Karpas-422 (cell line): ENCODE data around the gene LRRN4CL. TPM values are rescaled to one million over a fixed set of nuclear protein-coding genes. Genes with fewer than 3 reads are reported as not detected.
A peak's percentile ranks its signal among the peaks of the same experiment; 100 is the strongest.
"Not testable (repeated sequence)": the region's sequence is repeated elsewhere in the genome, so short reads cannot be mapped to it uniquely, and the experiment has no call there.

Experiments used
- DNase-seq: peaks from one replicate; pipeline ENCODE4 v3.0.0-alpha.2; 2015
- H2AFZ ChIP-seq: fragments of 200-600 bp; sonication (generic); 2 replicates; pipeline ENCODE4 v1.6.1; 2014; ENCODE audit warnings: antibody characterized with exemption, low read length, mixed read lengths
- H3K27ac ChIP-seq: fragments of 200-600 bp; sonication (generic); 2 replicates; pipeline ENCODE4 v1.5.1; 2014; ENCODE audit warnings: mild to moderate bottlenecking, low read length, moderate library complexity
- H3K27me3 ChIP-seq: fragments of 200-600 bp; sonication (generic); 2 replicates; pipeline ENCODE4 v1.6.1; 2014; ENCODE audit warnings: low read length, mixed read lengths
- H3K36me3 ChIP-seq: fragments of 200-600 bp; sonication (generic); 2 replicates; pipeline ENCODE4 v1.6.1; 2014; ENCODE audit warnings: low read length, mixed read lengths; ENCODE audit not compliant: insufficient read depth
- H3K4me1 ChIP-seq: fragments of 200-600 bp; sonication (generic); 2 replicates; pipeline ENCODE4 v1.6.1; 2014; ENCODE audit warnings: mild to moderate bottlenecking, low read length, mixed read lengths
- H3K4me2 ChIP-seq: fragments of 200-600 bp; sonication (generic); 2 replicates; pipeline ENCODE4 v1.6.1; 2014; ENCODE audit warnings: low read length, low read depth, mild to moderate bottlenecking; ENCODE audit not compliant: poor library complexity, severe bottlenecking
- H3K4me3 ChIP-seq: fragments of 200-600 bp; sonication (generic); 2 replicates; pipeline ENCODE4 v1.5.1; 2014; ENCODE audit warnings: mild to moderate bottlenecking, antibody characterized with exemption, low read length, mixed read lengths
- H3K79me2 ChIP-seq: fragments of 200-600 bp; sonication (generic); 2 replicates; pipeline ENCODE4 v1.6.1; 2014; ENCODE audit warnings: mild to moderate bottlenecking, low read length, mixed read lengths
- H3K9ac ChIP-seq: fragments of 200-600 bp; sonication (generic); 2 replicates; pipeline ENCODE4 v1.6.0; 2014; ENCODE audit warnings: low read length
- H3K9me2 ChIP-seq: fragments of 200-600 bp; sonication (generic), shearing (Covaris generic); replicated peaks from 2 replicates; pipeline ENCODE4 v1.6.0; 2014; ENCODE audit warnings: mild to moderate bottlenecking, low read length, moderate library complexity; ENCODE audit not compliant: insufficient read depth
- H3K9me3 ChIP-seq: fragments of 300-700, 200-600 bp; sonication (generic); 2 replicates; pipeline ENCODE4 v1.6.1; 2014; ENCODE audit warnings: low read length, mixed read lengths
- H4K20me1 ChIP-seq: fragments of 200-600 bp; sonication (generic); 2 replicates; pipeline ENCODE4 v1.6.1; 2014; ENCODE audit warnings: mild to moderate bottlenecking, antibody characterized with exemption, low read length, low read depth; ENCODE audit not compliant: insufficient read depth
- total RNA-seq: library from RNA; depleted of rRNA; stranded (reverse); fragments of >200 nt; shearing (Covaris generic); gene quantifications from 2 replicates; pipeline ENCODE4 v1.2.3, GENCODE V29; 2014; ENCODE audit warnings: low replicate concordance

Gene LRRN4CL
- total RNA-seq, 1 experiment from 2014 or later = 0.45 TPM

DNA sequence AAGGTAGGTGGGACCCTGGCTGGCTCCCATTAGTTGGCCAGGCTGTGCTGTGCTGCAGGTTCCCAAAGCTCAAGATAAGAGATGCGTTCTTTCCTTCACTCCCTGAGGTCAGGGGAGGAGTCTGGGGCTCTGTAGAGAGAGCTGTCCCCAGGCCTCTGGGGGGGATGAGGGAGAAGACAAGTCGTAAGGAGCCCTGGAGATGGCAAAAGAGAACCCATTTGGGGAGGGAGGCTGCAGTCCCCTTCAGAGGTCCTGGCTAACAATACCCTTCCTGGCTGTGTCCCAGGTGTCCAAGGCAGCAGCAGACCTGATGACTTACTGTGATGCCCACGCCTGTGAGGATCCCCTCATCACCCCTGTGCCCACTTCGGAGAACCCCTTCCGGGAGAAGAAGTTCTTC lies 19.1 kb upstream of the LRRN4CL start:
- no peak overlapping the region for H2AFZ ChIP-seq
- H3K36me3 ChIP-seq = peaks cover 30% of the 10 kb centered on the region
- peak overlapping the region; percentile 72 for H3K4me3 ChIP-seq
- no peaks in the 10 kb centered on the region for H4K20me1 ChIP-seq
- H3K4me2 ChIP-seq = peak overlapping the region; percentile 86
- H3K27ac ChIP-seq = peak overlapping the region; percentile 70; the same call in 1 of the 2 replicates
- peaks cover 15% of the 10 kb centered on the region for H3K79me2 ChIP-seq
- H3K27me3 ChIP-seq = no peaks in the 10 kb centered on the region
- no peaks in the 10 kb centered on the region for H3K9me2 ChIP-seq
- H3K9me3 ChIP-seq = no peaks in the 10 kb centered on the region
- peaks cover 38% of the 10 kb centered on the region for H3K4me1 ChIP-seq
- peak; percentile 42 for DNase-seq
- peak overlapping the region; percentile 75 for H3K9ac ChIP-seq

DNA sequence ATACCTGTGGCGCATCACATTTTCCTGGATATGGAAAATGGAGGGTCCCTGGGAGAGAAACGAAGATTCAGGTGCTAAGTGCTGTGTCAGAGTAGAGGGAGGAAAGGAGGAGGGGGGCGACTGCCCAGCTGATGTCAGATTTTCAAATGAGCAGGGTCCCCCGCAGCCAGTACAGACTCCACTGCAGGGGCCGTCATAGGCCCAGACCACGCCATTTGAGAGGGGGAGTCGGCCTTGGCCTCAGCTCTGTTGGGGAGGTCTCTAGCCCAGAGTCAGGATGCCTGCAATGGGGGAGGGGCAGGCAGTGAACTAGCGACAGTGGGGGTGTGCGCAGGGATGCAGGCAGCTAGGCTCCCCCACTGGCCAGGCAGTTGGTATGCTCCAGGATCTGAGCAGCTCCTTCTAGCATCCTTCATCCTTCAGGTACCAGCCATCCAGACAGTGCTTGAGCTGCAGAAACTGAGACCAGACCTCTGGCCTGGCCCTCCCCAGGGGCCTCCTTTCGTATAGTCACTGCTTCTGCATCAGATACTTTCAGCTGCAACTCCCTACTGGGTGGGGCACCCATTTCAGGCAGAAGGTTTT lies 18.0 kb upstream of the LRRN4CL start, which contains the start of the genes BSCL2 and GNG3:
TSS of gene BSCL2 (minus strand) at position 148 of the 585 bp plus-strand sequence. CDS start 229 bp downstream, outside the sequence.
TSS of gene GNG3 (plus strand) at position 400 of the 585 bp plus-strand sequence. CDS start 620 bp downstream, outside the sequence.
- Histone ChIP-seq H4K20me1 (no peaks in the 10 kb centered on the region), H3K4me3 (peak within 1 kb of the TSS; percentile 88; the same call in 1 of the 2 replicates), H3K9ac (peak within 1 kb of the TSS; percentile 75), H3K79me2 (peaks cover 15% of the 10 kb centered on the region), H3K9me2 (no peaks in the 10 kb centered on the region), H3K27me3 (no peaks in the 10 kb centered on the region), H3K4me2 (peak within 1 kb of the TSS; percentile 94), H3K27ac (peak within 1 kb of the TSS; percentile 70; the same call in 1 of the 2 replicates), H3K36me3 (peaks cover 20% of the 10 kb centered on the region), H3K9me3 (no peaks in the 10 kb centered on the region), H2AFZ (no peak within 1 kb of the TSS), H3K4me1 (peaks cover 38% of the 10 kb centered on the region)
- peak; percentile 60 for DNase-seq

- Histone ChIP-seq H3K9ac (no peak overlapping the region), H3K79me2 (peaks cover 15% of the 10 kb centered on the region), H3K27me3 (no peaks in the 10 kb centered on the region), H3K36me3 (peaks cover 18% of the 10 kb centered on the region; the same call in 1 of the 2 replicates), H3K9me2 (no peaks in the 10 kb centered on the region), H3K27ac (no peak overlapping the region), H2AFZ (no peak overlapping the region), H3K9me3 (no peaks in the 10 kb centered on the region), H3K4me2 (peak overlapping the region; percentile 94), H4K20me1 (no peaks in the 10 kb centered on the region), H3K4me3 (peak overlapping the region; percentile 88; the same call in 1 of the 2 replicates), H3K4me1 (peaks cover 38% of the 10 kb centered on the region)
- peak; percentile 41 for DNase-seq
These were observed 17.5 kb upstream of the LRRN4CL start for GRCh38 chr11:62706850-62707247.

DNA sequence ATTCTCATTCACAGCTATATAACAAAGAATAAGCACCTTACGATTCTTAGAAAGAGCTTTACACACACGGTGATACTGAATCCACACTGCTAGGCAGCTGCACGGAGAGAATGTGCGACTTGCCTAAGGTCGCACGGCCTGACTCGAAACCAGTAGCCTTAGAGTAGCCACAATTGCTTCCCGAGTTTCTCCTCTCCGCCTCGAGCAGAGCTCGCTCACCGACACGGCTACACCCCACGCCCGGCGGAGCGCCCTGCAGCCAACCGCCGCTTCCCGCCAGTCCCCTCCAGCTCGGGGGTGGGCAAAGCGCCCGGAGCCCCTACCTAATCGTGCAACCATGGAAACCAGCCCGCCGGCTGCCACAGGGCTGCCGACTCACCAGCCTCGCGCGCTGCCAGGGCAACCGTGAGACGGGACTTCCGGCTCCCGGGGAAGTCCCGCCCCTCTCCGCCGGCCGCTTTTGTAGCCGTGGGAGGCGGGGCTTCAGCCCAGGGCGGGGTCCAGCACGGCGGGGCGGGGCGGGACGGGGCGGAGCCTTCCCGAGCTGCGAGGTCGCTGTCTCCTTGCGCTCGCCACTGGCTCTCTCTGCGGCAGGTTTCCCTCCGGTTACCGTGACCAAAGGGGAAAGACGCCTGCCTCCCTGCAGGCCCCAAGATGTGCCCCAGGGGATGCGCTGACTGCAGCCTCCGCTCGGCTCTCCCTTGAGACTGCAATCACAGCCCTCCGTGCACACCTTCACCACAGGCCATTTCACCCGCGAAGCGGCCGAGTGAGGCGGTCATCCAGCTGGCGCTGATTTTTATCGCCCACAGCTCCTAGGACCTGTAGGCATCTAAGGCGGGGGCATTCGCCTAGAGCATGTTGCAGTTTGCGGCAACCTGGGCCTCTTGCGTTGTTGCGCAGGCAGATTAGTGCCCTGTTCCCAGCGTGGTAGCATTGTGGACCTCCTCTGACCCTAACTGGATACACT lies 16.8 kb upstream of the LRRN4CL start:
- H3K27ac ChIP-seq = peak overlapping the region; percentile 57
- peak overlapping the region; percentile 94 for H3K4me2 ChIP-seq
- H3K79me2 ChIP-seq = peaks cover 15% of the 10 kb centered on the region
- no peaks in the 10 kb centered on the region for H3K27me3 ChIP-seq
- no peak overlapping the region for H2AFZ ChIP-seq
- DNase-seq = peak; percentile 97
- no peaks in the 10 kb centered on the region for H3K9me2 ChIP-seq
- H3K4me1 ChIP-seq = peaks cover 38% of the 10 kb centered on the region
- peak overlapping the region; percentile 78 for H3K9ac ChIP-seq
- peak overlapping the region; percentile 88 for H3K4me3 ChIP-seq
- no peaks in the 10 kb centered on the region for H4K20me1 ChIP-seq
- H3K9me3 ChIP-seq = no peaks in the 10 kb centered on the region
- H3K36me3 ChIP-seq = peaks cover 20% of the 10 kb centered on the region

DNA sequence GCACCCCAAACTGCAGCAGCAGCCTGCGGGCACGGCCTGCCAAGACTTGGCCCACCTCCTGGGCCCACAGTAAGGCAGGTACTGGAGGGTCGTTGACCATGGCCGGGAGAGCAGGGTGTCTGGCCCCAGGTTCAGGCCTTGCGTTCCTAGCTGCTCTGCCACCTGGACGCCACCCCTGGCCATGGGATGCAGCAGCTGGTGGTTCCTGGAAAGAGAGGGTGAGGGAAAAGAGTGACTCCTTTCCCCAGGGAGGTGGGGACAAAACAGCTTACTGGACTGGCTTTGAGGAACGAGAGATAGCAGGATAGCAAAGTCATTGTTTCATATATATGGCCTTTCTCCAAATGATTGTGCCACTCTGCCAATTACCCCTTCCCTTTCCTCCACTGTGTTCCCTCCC lies 16.1 kb upstream of the LRRN4CL start:
- H3K36me3 ChIP-seq = peaks cover 24% of the 10 kb centered on the region
- H4K20me1 ChIP-seq = no peaks in the 10 kb centered on the region
- H2AFZ ChIP-seq = no peak overlapping the region

GRCh38 chr11:62703921-62704320 lies 14.6 kb upstream of the LRRN4CL start:
- H3K4me2 ChIP-seq, H4K20me1 ChIP-seq, H2AFZ ChIP-seq, H3K9me2 ChIP-seq, H3K4me3 ChIP-seq, H3K27ac ChIP-seq, H3K9me3 ChIP-seq, H3K27me3 ChIP-seq, H3K9ac ChIP-seq: not testable (repeated sequence)
- peak; percentile 31 for DNase-seq
- Histone ChIP-seq H3K4me1 (peaks cover 30% of the 10 kb centered on the region), H3K79me2 (peaks cover 15% of the 10 kb centered on the region), H3K36me3 (peaks cover 24% of the 10 kb centered on the region)

More for the DNA sequence above, 16.1 kb upstream of the LRRN4CL start:
- DNase-seq = peak; percentile 40
- no peaks in the 10 kb centered on the region for H3K9me3 ChIP-seq
- H3K27ac ChIP-seq = peak overlapping the region; percentile 57; the same call in 1 of the 2 replicates
- no peaks in the 10 kb centered on the region for H3K27me3 ChIP-seq
- peak overlapping the region; percentile 88 for H3K4me3 ChIP-seq
- H3K4me2 ChIP-seq = peak overlapping the region; percentile 94
- peak overlapping the region; percentile 78 for H3K9ac ChIP-seq
- peaks cover 38% of the 10 kb centered on the region for H3K4me1 ChIP-seq
- H3K9me2 ChIP-seq = no peaks in the 10 kb centered on the region
- H3K79me2 ChIP-seq = peaks cover 15% of the 10 kb centered on the region

DNA sequence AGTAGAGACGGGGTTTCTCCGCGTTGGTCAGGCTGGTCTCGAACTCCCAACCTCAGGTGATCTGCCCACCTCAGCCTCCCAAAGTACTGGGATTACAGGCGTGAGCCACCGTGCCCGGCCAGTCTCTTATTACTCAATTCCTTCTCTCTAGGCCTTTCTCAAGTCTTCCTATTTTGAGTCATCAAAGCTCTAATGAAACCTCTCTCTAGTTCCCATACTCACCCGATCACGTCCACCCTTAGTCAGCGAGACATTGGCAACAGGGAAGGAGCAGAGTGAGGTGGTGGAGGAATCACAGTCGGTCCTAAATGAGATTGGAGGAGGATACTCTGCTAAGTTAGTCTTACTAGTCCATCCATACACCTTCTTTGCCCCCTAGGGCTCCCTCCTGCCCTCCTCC lies 12.9 kb upstream of the LRRN4CL start:
- Histone ChIP-seq H3K36me3 (peaks cover 18% of the 10 kb centered on the region), H3K9ac (no peak overlapping the region), H3K4me2 (no peak overlapping the region), H3K79me2 (peaks cover 15% of the 10 kb centered on the region), H2AFZ (no peak overlapping the region), H3K4me3 (no peak overlapping the region), H3K4me1 (peaks cover 16% of the 10 kb centered on the region), H4K20me1 (no peaks in the 10 kb centered on the region), H3K9me2 (no peaks in the 10 kb centered on the region), H3K9me3 (no peaks in the 10 kb centered on the region), H3K27ac (no peak overlapping the region), H3K27me3 (no peaks in the 10 kb centered on the region)
- no peak for DNase-seq
